Right lobe of liver (tissue), 6 donors: ENCODE measurements around the gene ZNF280D. TPM values are rescaled to one million over a fixed set of nuclear protein-coding genes. Genes with fewer than 3 reads are reported as not detected.

Experiments used
- ATAC-seq, 4 donors: fragments of 200-7000 bp; cut with Tn5 transposase; one replicate each; pipeline ENCODE4 v1.9.1; 2020; ENCODE audit warnings: mild to moderate bottlenecking in 4 of 4, moderate library complexity in 4 of 4
- DNase-seq, 3 donors: peaks; one replicate each; pipeline ENCODE4 v3.0.0-alpha.2; 2020
- H3K27ac ChIP-seq, 3 donors: fragments of 200-600 bp; one replicate each; pipeline ENCODE4 v1.8.0; 2022
- H3K27me3 ChIP-seq, 2 donors: fragments of 200-600 bp; one replicate each; pipeline ENCODE4 v1.8.0; 2022
- H3K36me3 ChIP-seq, 4 donors: fragments of 200-600 bp; sonication (generic) in 1 of 4; one replicate each; pipeline versions ENCODE4 v1.5.1 to v1.8.0; 2017 to 2022; ENCODE audit warnings: control low read depth in 1 of 4
- H3K4me1 ChIP-seq, 4 donors: fragments of 200-600 bp; sonication (generic) in 1 of 4; one replicate each; pipeline versions ENCODE4 v1.5.1 to v1.8.0; 2017 to 2022; ENCODE audit warnings: control low read depth in 1 of 4
- H3K4me3 ChIP-seq, 3 donors: fragments of 200-600 bp; one replicate each; pipeline ENCODE4 v1.8.0; 2022
- H3K9me3 ChIP-seq, 4 donors: fragments of 200-600 bp; sonication (generic) in 1 of 4; one replicate each; pipeline versions ENCODE4 v1.5.1 to v1.8.0; 2017 to 2022; ENCODE audit warnings: control low read depth in 1 of 4
- CTCF ChIP-seq, 4 donors: fragments of 200-600 bp in 3 of 4; fragments of 450-650 bp in 1 of 4; IDR thresholded peaks; one replicate each; pipeline versions ENCODE4 v1.5.1 to v1.8.0; 2016 to 2022; ENCODE audit warnings: antibody characterized with exemption in 4 of 4, mild to moderate bottlenecking in 2 of 4
- POLR2A ChIP-seq: fragments of 450-650 bp; IDR thresholded peaks from one replicate; pipeline ENCODE4 v1.6.1; 2017; ENCODE audit warnings: antibody characterized with exemption, mild to moderate bottlenecking
- WGBS: methylation state at CpG from one replicate; pipeline ENCODE4 v1.1.6; 2018; ENCODE audit warnings: low coverage, low lambda C conversion rate; ENCODE audit not compliant: insufficient coverage; ENCODE audit errors: missing lambda C conversion rate; 5-methylcytosine and 5-hydroxymethylcytosine counted together
- intact Hi-C, 2 donors: fragments of 100-400 bp; cut with DNase I; formaldehyde crosslinking; loops; one replicate each; pipeline versions ENCODE4 v1.11.2 to v1.14.1; 2022
- total RNA-seq, 6 experiments: library from RNA; depleted of rRNA in 2 of 6; stranded (reverse); fragments of >200 nt in 2 of 6; fragmentation: NEBNext Ultra II Directional in 3 of 6; extraction: Animal tissue kit (Norgen Biotek cat#: 25700) in 3 of 6; gene quantifications; one replicate each; pipeline versions ENCODE4 v1.1.0 to v1.2.4, GENCODE V29; 2016 to 2023
- donor health status: DM: no; HTN: yes; CAD: no.
- donor health status: DM: no; HTN: no; CAD: no.
- donor health status: DM: no; HTN: no; CAD: no.
- donor health status: DM: no; HTN: yes; CAD: no.
- donor health status: DM: no; HTN: yes; CAD: no.

Gene ZNF280D
- total RNA-seq, 6 experiments from 2014 or later = 18.2 to 34.0 (median 18.7) TPM

DNA sequence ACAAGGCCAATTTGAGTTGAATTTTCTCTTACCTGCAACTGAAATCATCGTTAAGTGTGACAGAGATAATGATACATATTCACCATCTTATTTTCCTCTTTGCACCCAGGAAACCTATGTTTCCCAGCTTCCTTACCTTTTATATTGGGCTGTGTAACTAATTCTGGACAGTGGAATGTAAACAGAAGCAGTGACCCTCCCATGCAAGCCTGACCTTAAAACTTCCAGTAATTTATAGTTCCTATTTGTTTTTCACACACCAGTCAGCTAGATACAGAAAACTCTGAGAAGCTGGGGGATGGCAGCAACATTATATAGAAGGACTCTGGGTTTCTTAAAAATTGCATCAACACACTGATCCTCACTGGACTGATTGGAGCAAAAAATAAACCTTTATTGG lies 4.5 kb upstream of the ZNF280D start:
- intact Hi-C loops = no loop called here
- no peaks in the 10 kb centered on the region for H3K36me3 ChIP-seq
- TF ChIP-seq POLR2A (no peak), CTCF (IDR thresholded peaks at IDR 0.05) (no peak)
- H3K4me3 ChIP-seq = peak overlapping the region in 1 of 3 donors; percentile 16
- H3K27me3 ChIP-seq = no peaks in the 10 kb centered on the region
- WGBS = 78% methylated on average over 1 of the region's 1 CpG
- H3K4me1 ChIP-seq = peaks cover 0 to 19% (median 0%) of the 10 kb centered on the region in 4 donors
- peak overlapping the region in 1 of 3 donors; percentile 15 for H3K27ac ChIP-seq
- ATAC-seq = peak in 1 of 4 donors; percentile 43
- H3K9me3 ChIP-seq = no peaks in the 10 kb centered on the region
- DNase-seq = no peak

DNA sequence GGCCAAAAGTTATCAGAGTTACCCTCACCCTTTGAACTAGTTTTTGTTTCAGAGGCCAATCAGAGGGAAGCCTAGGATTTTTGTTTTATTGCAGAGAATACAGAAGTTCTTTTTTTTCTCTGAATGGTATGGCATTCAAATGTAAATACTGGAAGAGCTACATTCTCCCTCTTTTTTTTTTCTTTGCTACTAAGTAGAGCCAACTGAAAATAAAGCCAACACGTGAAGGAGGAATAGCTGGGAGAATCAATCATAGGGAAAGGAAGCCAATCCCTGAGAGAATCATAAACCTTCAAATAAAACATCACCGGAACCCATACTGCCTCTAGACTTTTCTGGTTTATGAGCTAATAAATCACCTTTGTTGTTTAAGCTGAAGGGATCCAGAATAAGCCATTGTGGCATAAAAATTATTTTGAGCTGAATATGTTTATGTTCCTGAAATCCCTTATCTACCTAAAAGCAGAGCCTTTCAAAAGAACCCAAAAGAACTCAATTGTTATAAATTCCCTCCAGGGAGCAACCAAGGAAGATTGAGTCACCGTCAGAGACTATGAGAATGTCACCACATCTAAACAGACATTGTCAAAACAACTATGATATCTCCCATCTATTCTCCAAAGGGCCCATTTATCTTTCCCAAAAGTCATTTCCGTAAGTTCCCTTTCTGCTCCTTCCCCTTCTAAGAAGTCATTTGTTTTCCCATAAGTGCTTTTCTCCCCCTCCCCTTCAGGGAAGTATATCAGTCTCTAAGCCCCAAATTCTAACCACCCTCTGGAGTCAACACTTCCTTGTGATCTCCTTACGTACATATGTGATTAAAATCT lies 3.8 kb upstream of the ZNF280D start:
- no peak for ATAC-seq
- Histone ChIP-seq H3K27me3 (no peaks in the 10 kb centered on the region), H3K4me3 (peak overlapping the region in 1 of 3 donors; percentile 16), H3K36me3 (no peaks in the 10 kb centered on the region), H3K4me1 (peaks cover 0 to 21% (median 0%) of the 10 kb centered on the region in 4 donors), H3K27ac (peak overlapping the region in 1 of 3 donors; percentile 15), H3K9me3 (no peaks in the 10 kb centered on the region)
- intact Hi-C loops = no loop called here
- 72% methylated on average over 5 of the region's 5 CpGs for WGBS
- no peak for TF ChIP-seq CTCF (IDR thresholded peaks at IDR 0.05)
- no peak for TF ChIP-seq POLR2A
- DNase-seq = no peak

GRCh38 chr15:56736308-56736707 lies 3.0 kb upstream of the ZNF280D start:
- H3K4me1 ChIP-seq = peaks cover 0 to 29% (median 2%) of the 10 kb centered on the region in 4 donors
- peak overlapping the region in 1 of 3 donors; percentile 16 for H3K4me3 ChIP-seq
- TF ChIP-seq CTCF (IDR thresholded peaks at IDR 0.05) (no peak), POLR2A (no peak)
- no peaks in the 10 kb centered on the region for H3K27me3 ChIP-seq
- H3K9me3 ChIP-seq = no peaks in the 10 kb centered on the region
- ATAC-seq (no peak), DNase-seq (no peak)
- no peaks in the 10 kb centered on the region for H3K36me3 ChIP-seq
- intact Hi-C loops = no loop called here
- WGBS = 85% methylated on average over 6 of the region's 6 CpGs
- H3K27ac ChIP-seq = no peak overlapping the region

GRCh38 chr15:56735589-56735988 lies 2.3 kb upstream of the ZNF280D start:
- no peak for TF ChIP-seq POLR2A
- TF ChIP-seq CTCF (IDR thresholded peaks at IDR 0.05) = no peak
- Histone ChIP-seq H3K4me3 (no peak overlapping the region), H3K27ac (no peak overlapping the region), H3K36me3 (no peaks in the 10 kb centered on the region), H3K9me3 (no peaks in the 10 kb centered on the region), H3K27me3 (no peaks in the 10 kb centered on the region), H3K4me1 (peaks cover 0 to 36% (median 5%) of the 10 kb centered on the region in 4 donors)
- DNase-seq = no peak
- 100% methylated on average over 1 of the region's 3 CpGs for WGBS
- intact Hi-C loops = no loop called here
- ATAC-seq = no peak
